GM19240 (cell line): ENCODE results near the gene DNAH17.

Experiments
- DNase-seq: peaks from one replicate; pipeline ENCODE4 v3.0.0; 2011; ENCODE audit warnings: low spot score; ENCODE audit not compliant: insufficient read length

The DNAH17 gene

GRCh38 chr17:78548725-78549124, 28.5 kb downstream of the DNAH17 start:
- DNase-seq, result no peak

- DNase-seq, result no peak
These were observed 30.2 kb downstream of the DNAH17 start for GRCh38 chr17:78547035-78547434.

GRCh38 chr17:78546476-78546875, 30.7 kb downstream of the DNAH17 start:
- no peak for DNase-seq

GRCh38 chr17:78544881-78545755, 32.1 kb downstream of the DNAH17 start:
- DNase-seq, result no peak

- DNase-seq, result no peak
These were observed 35.5 kb downstream of the DNAH17 start for GRCh38 chr17:78541488-78542206.

- no peak for DNase-seq
These were observed 37.4 kb downstream of the DNAH17 start for GRCh38 chr17:78539781-78540180.

- DNase-seq, result no peak
These were observed 39.0 kb downstream of the DNAH17 start for GRCh38 chr17:78538033-78538776.

- no peak for DNase-seq
These were observed 39.9 kb downstream of the DNAH17 start for GRCh38 chr17:78537217-78537860.

GRCh38 chr17:78535273-78536197, 41.7 kb downstream of the DNAH17 start:
- DNase-seq, result no peak

GRCh38 chr17:78534492-78535272, 42.5 kb downstream of the DNAH17 start:
- DNase-seq, result no peak

- no peak for DNase-seq
These were observed 44.1 kb downstream of the DNAH17 start for GRCh38 chr17:78532922-78533640.

- DNase-seq, result no peak
These were observed 44.9 kb downstream of the DNAH17 start for GRCh38 chr17:78532311-78532710.

GRCh38 chr17:78530675-78531074, 46.5 kb downstream of the DNAH17 start:
- no peak for DNase-seq

GRCh38 chr17:78529871-78530670, 47.1 kb downstream of the DNAH17 start:
- no peak for DNase-seq

GRCh38 chr17:78529251-78529650, 47.9 kb downstream of the DNAH17 start:
- DNase-seq, result no peak

GRCh38 chr17:78528541-78528940, 48.7 kb downstream of the DNAH17 start:
- DNase-seq, result no peak

GRCh38 chr17:78527345-78527744, 49.9 kb downstream of the DNAH17 start:
- DNase-seq, result no peak
